ELF-1 (cell line): ENCODE measurements around the gene CD300E.
A peak's percentile ranks its signal among the peaks of the same experiment; 100 is the strongest.

Experiments used
- DNase-seq: peaks from one replicate; pipeline ENCODE4 v3.0.0-alpha.2; 2016; ENCODE audit warnings: low read depth, low spot score

The CD300E gene

DNA sequence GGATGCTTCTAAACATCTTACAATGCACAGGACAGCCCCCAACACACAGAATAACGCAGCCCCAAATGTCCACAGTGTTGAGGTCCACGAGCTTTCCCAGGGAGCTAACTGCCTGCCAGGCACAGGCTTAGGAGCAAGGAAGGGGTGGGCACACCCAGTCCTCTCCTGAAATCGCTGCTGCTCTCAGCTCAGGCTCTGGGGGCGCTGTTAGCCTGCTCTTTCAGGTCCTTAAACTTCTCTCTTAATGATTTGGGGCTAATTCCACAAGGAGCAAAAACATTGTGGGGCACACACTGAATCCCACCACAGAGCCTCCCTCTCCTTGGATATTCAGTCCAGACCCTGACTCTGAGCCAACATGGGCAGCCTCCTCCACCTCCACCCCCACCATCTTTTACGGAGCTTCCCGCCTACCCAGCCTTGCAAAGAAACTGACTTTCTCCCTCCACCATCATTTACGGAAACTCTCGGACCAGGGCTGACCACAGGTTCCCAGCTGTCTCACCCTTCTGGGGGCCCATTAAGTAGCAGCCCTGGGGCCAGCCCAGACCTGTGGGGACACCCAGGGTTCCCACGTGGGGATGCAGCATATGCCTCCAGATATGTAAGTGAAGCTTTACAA lies 57.3 kb downstream of the CD300E start:
- DNase-seq = peak; percentile 70

DNA sequence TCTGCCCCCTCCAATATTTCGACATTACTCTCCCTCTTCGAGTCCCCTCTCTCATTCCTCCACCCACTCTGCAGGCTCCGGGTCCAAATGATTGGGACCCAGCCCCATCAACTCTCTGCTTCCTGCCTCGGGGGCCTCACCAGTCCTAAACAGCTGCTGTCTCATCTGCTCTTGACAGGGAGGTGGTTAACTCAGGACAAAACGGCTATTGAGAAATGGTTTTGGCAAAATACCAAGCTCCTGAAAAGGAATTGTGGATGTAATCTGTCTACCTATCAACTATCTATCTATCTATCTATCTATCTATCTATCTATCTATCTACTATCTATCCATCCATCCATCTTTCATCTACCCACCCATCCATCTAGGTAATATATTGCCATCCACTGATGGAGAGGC lies 58.4 kb downstream of the CD300E start:
- DNase-seq = no peak

DNA sequence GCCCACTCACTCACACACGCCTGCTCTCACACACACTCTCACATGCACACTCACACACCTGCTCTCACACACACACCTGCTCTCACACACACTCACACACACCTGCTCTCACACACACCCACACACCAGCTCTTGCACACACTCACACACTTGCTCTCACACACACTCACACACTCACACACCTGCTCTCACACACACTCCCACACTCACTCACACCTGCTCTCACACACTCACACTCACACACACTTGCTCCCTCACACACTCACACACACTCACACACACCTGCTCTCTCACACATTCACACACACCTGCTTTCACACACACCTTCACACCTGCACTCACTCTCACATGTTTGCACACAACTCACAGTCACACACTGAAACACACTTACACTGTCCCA lies 60.2 kb downstream of the CD300E start:
- DNase-seq = no peak

DNA sequence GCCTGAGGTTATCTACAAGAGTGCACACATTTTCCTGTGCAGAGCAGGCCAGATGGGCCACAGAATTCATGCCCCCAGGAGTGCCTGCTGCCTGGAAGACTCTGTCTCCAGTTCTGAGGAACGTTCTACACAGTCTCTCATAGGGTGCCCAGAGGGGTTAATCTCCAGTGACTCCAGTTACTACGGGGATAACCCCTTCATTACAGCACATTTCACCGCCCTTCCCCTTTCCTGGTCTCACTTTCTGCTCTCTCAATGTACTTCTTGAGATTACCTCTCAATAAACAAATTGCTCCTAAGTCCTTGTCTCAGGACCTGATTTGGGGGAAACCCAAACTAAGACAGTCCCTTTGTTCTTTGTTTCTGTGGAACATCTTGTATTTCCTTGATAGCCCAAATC lies 62.0 kb downstream of the CD300E start:
- no peak for DNase-seq
